Heart left ventricle (tissue), 16 donors: ENCODE results near the gene RBM20. TPM values are rescaled to one million over a fixed set of nuclear protein-coding genes. Genes with fewer than 3 reads are reported as not detected.
"Not testable (repeated sequence)": the region's sequence is repeated elsewhere in the genome, so short reads cannot be mapped to it uniquely, and the experiment has no call there.

Experiments
- ATAC-seq, 4 donors: fragments of 200-7000 bp; cut with Tn5 transposase; one replicate each; pipeline ENCODE4 v1.9.1; 2020 to 2022; ENCODE audit warnings: moderate library complexity in 4 of 4, mild to moderate bottlenecking in 3 of 4, moderate number of reproducible peaks in 1 of 4
- DNase-seq, 5 donors: peaks; one replicate each; pipeline ENCODE4 v3.0.0-alpha.2; 2020
- H3K27ac ChIP-seq, 12 donors: fragments of 200-600 bp; sonication (generic) in 4 of 12; one replicate each; pipeline versions ENCODE4 v1.5.0 to v1.8.0; 2016 to 2022; ENCODE audit warnings: mild to moderate bottlenecking in 2 of 12
- H3K27me3 ChIP-seq, 9 donors: fragments of 200-600 bp; sonication (generic) in 2 of 9; one replicate each; pipeline versions ENCODE4 v1.5.1 to v1.8.0; 2016 to 2022; ENCODE audit warnings: mild to moderate bottlenecking in 3 of 9
- H3K36me3 ChIP-seq, 9 donors: fragments of 200-600 bp; sonication (generic) in 2 of 9; one replicate each; pipeline versions ENCODE4 v1.5.0 to v1.8.0; 2018 to 2022; ENCODE audit warnings: mild to moderate bottlenecking in 2 of 9
- H3K4me1 ChIP-seq, 12 donors: fragments of 200-600 bp; sonication (generic) in 4 of 12; one replicate each; pipeline versions ENCODE4 v1.5.0 to v1.8.0; 2016 to 2022; ENCODE audit warnings: mild to moderate bottlenecking in 3 of 12
- H3K4me3 ChIP-seq, 12 donors: fragments of 200-600 bp; sonication (generic) in 4 of 12; one replicate each; pipeline versions ENCODE4 v1.5.0 to v1.8.0; 2017 to 2022; ENCODE audit warnings: mild to moderate bottlenecking in 9 of 12, moderate library complexity in 4 of 12
- H3K9me3 ChIP-seq, 12 donors: fragments of 200-600 bp; sonication (generic) in 4 of 12; one replicate each; pipeline versions ENCODE4 v1.5.0 to v1.8.0; 2016 to 2022; ENCODE audit warnings: mild to moderate bottlenecking in 1 of 12
- POLR2A ChIP-seq, 2 donors: fragments of 450-650 bp; IDR thresholded peaks; one replicate each; pipeline ENCODE4 v1.6.1; 2017; ENCODE audit warnings: antibody characterized with exemption in 2 of 2, mild to moderate bottlenecking in 2 of 2, moderate library complexity in 2 of 2
- WGBS, 4 donors: extraction: QIAGEN DNeasy Blood & Tissue Kit in 2 of 4; methylation state at CpG; one replicate each; pipeline versions ENCODE4 v1.1.5 to v1.1.7; 2013 to 2018; 5-methylcytosine and 5-hydroxymethylcytosine counted together
- intact Hi-C, 10 donors: fragments of 100-400 bp; cut with DNase I; formaldehyde crosslinking; loops; one replicate each; pipeline versions ENCODE4 v1.11.1 to v1.14.2; 2022
- polyA plus RNA-seq, 2 donors: library from polyadenylated mRNA; stranded (reverse); fragments of 200-250 nt; gene quantifications; one replicate each; pipeline ENCODE4 v1.2.3, GENCODE V29; 2013
- total RNA-seq, 9 donors: library from RNA; depleted of rRNA in 2 of 9; stranded (reverse); fragments of >200 nt in 2 of 9; fragmentation: NEBNext Ultra II Directional in 3 of 9; extraction: Animal tissue kit (Norgen Biotek cat#: 25700) in 3 of 9; gene quantifications; one replicate each; pipeline versions ENCODE4 v1.1.0 to v1.2.4, GENCODE V29; 2016 to 2023
- TF ChIP-seq, protein P1 (sequence below), 12 donors: fragments of 200-600 bp; sonication (generic) in 4 of 12; IDR thresholded peaks; one replicate each; pipeline versions ENCODE4 v1.5.0 to v1.8.0; 2018 to 2022; ENCODE audit warnings: antibody characterized with exemption in 12 of 12, mild to moderate bottlenecking in 5 of 12
- donor health status: ischemic (EF 13 %, LVEDD 7.1; RV severe dilation, severe dysfunction).
- donor health status: healthy with polysubstance abuse.
- donor health status: DM: no; HTN: yes; CAD: no.
- donor health status: DM: no; HTN: no; CAD: no.
- donor health status: ischemic (EF 25% LVEDD 6.9; RV normal size, moderate dysfunction).
- donor health status: ischemic (EF 25% LVEDD 5.7; RV mildly dilated, moderate dysfunction).
- donor health status: healthy.
- donor health status: DM: yes; HTN: yes; CAD: no.
- donor health status: ischemic (EF 35%, LVEDD 5.7; RV mildly dilated, moderate dysfunction).
- donor health status: nonischemic (EF 11% LVEDD 7.7; RV severe dilation, severe dysfunction).
- donor health status: DM: yes; HTN: yes; CAD: no.
- donor health status: PGD.
- donor health status: ischemic (EF 29% LVEDD 5.4; RV normal size, mild dysfunction).
- donor health status: nonischemic (EF 23%, LVEDD 6.1; RV moderate dilation, normal function).

Gene RBM20
- total and polyA plus RNA-seq, 11 donors = 29.9 to 152 (median 91.2) TPM

DNA sequence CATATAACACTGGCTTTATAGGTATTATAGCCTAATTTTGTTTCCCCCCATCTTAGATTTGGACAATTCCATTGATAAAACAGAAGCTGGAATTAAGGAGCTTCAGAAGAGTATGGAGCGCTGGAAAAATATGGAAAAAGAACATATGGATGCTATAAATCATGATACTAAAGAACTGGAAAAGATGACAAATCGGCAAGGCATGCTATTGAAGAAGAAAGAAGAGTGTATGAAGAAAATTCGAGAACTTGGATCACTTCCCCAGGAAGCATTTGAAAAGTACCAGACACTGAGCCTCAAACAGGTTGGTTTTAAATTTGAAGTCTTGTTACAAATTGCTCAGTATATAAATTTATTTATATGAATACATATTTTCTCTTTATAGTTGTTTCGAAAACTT, 42.6 kb upstream of the RBM20 start:
- H3K4me3 ChIP-seq = no peak overlapping the region
- no peak for DNase-seq
- H3K4me1 ChIP-seq = no peaks in the 10 kb centered on the region
- peaks cover 0 to 100% (median 89%) of the 10 kb centered on the region in 9 donors for H3K36me3 ChIP-seq
- intact Hi-C loops = loop anchor here in 2 of 10 donors (5.0 to 10.0 kb wide), 2 partner anchors 293 to 294 kb away; no protein-coding TSS in a partner anchor
- no peak for ATAC-seq
- H3K27me3 ChIP-seq = no peaks in the 10 kb centered on the region
- no peaks in the 10 kb centered on the region for H3K9me3 ChIP-seq
- WGBS, 4 donors = 88 to 94% (median 92%) methylated on average over 4 of the region's 4 CpGs
- H3K27ac ChIP-seq = no peak overlapping the region
- TF ChIP-seq, protein P1, sequence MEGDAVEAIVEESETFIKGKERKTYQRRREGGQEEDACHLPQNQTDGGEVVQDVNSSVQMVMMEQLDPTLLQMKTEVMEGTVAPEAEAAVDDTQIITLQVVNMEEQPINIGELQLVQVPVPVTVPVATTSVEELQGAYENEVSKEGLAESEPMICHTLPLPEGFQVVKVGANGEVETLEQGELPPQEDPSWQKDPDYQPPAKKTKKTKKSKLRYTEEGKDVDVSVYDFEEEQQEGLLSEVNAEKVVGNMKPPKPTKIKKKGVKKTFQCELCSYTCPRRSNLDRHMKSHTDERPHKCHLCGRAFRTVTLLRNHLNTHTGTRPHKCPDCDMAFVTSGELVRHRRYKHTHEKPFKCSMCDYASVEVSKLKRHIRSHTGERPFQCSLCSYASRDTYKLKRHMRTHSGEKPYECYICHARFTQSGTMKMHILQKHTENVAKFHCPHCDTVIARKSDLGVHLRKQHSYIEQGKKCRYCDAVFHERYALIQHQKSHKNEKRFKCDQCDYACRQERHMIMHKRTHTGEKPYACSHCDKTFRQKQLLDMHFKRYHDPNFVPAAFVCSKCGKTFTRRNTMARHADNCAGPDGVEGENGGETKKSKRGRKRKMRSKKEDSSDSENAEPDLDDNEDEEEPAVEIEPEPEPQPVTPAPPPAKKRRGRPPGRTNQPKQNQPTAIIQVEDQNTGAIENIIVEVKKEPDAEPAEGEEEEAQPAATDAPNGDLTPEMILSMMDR (IDR thresholded peaks at IDR 0.05) = no peak
- no peak for TF ChIP-seq POLR2A (IDR thresholded peaks at IDR 0.05)

DNA sequence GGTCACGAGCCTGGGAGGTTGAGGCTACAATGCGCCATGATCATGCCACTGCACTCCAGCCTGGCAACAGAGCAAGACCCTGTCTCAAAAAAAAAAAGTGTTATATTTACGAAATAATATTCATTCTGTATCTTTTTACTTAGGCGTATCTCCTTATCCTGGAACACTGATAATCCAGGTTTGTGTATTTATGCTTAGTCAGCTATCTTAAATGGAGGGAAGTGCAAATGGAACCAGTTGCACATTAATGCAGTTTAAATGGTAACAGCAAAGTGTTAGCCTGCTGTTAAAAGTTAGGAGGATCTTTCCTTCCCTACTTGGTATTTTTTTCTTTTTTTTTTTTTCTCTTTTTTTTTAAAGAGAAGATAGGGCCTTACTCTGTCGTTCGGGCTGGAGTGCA, 36.0 kb upstream of the RBM20 start:
- TF ChIP-seq, protein P1 (IDR thresholded peaks at IDR 0.05) = no peak
- no peak for TF ChIP-seq POLR2A (IDR thresholded peaks at IDR 0.05)

GRCh38 chr10:110609605-110610004, 34.5 kb upstream of the RBM20 start:
- intact Hi-C loops = loop anchor here in 9 of 10 donors (2.0 to 10.0 kb wide), 10 partner anchors 63 to 285 kb away; no protein-coding TSS in a partner anchor
- 16 to 21% (median 20%) methylated on average over 2 of the region's 2 CpGs for WGBS, 4 donors
- peak overlapping the region in 8 of 12 donors; percentile 18 to 69 (median 36) for H3K27ac ChIP-seq
- TF ChIP-seq, protein P1 (IDR thresholded peaks at IDR 0.05) = peak in 6 of 12 donors; percentile 6 to 38 (median 24)
- TF ChIP-seq POLR2A (IDR thresholded peaks at IDR 0.05) = no peak
- H3K36me3 ChIP-seq = peaks cover 0 to 24% (median 17%) of the 10 kb centered on the region in 9 donors
- H3K4me1 ChIP-seq = peaks cover 0 to 23% (median 0%) of the 10 kb centered on the region in 12 donors
- ATAC-seq (peak; percentile 85 to 89 (median 87)), DNase-seq (peak in 3 of 5 donors; percentile 28 to 59 (median 40))
- no peaks in the 10 kb centered on the region for H3K27me3 ChIP-seq
- no peaks in the 10 kb centered on the region for H3K9me3 ChIP-seq
- no peak overlapping the region for H3K4me3 ChIP-seq

More for the DNA sequence above, 36.0 kb upstream of the RBM20 start:
- 77 to 92% (median 85%) methylated on average over 6 of the region's 6 CpGs for WGBS, 4 donors
- peaks cover 0 to 17% (median 0%) of the 10 kb centered on the region in 12 donors for H3K4me1 ChIP-seq
- intact Hi-C loops = loop anchor here in 3 of 10 donors (2.0 to 10.0 kb wide), 3 partner anchors 69 to 287 kb away; no protein-coding TSS in a partner anchor
- no peak overlapping the region for H3K27ac ChIP-seq
- ATAC-seq (no peak), DNase-seq (no peak)
- H3K9me3 ChIP-seq = no peaks in the 10 kb centered on the region
- no peak overlapping the region for H3K4me3 ChIP-seq
- H3K36me3 ChIP-seq = peaks cover 0 to 39% (median 33%) of the 10 kb centered on the region in 9 donors
- no peaks in the 10 kb centered on the region for H3K27me3 ChIP-seq

- Histone ChIP-seq H3K27ac (peak overlapping the region in 8 of 12 donors; percentile 18 to 69 (median 36)), H3K4me3 (no peak overlapping the region), H3K27me3 (no peaks in the 10 kb centered on the region), H3K4me1 (peaks cover 0 to 27% (median 0%) of the 10 kb centered on the region in 12 donors), H3K36me3 (peaks cover 0 to 16% (median 10%) of the 10 kb centered on the region in 9 donors), H3K9me3 (no peaks in the 10 kb centered on the region)
- ATAC-seq = peak; percentile 35 to 72 (median 64)
- intact Hi-C loops = loop anchor here in 8 of 10 donors (2.0 to 10.0 kb wide), 9 partner anchors 62 to 284 kb away; no protein-coding TSS in a partner anchor
- TF ChIP-seq POLR2A (IDR thresholded peaks at IDR 0.05) = no peak
- TF ChIP-seq, protein P1 (IDR thresholded peaks at IDR 0.05) = peak; percentile 71 to 88 (median 80)
- 14 to 21% (median 16%) methylated on average over 3 of the region's 3 CpGs for WGBS, 4 donors
- peak in 2 of 5 donors; percentile 34 to 44 for DNase-seq
Observed at GRCh38 chr10:110610308-110610774, 33.8 kb upstream of the RBM20 start.

- not testable (repeated sequence) for H3K27me3 ChIP-seq, DNase-seq, ATAC-seq, H3K9me3 ChIP-seq, H3K4me3 ChIP-seq, H3K27ac ChIP-seq
- intact Hi-C loops = loop anchor here in 8 of 10 donors (2.0 to 10.0 kb wide), 9 partner anchors 62 to 284 kb away; no protein-coding TSS in a partner anchor
- WGBS, 4 donors = 56 to 78% (median 66%) methylated on average over 3 of the region's 3 CpGs
- peaks cover 0 to 12% (median 6%) of the 10 kb centered on the region in 9 donors for H3K36me3 ChIP-seq
- H3K4me1 ChIP-seq = peaks cover 0 to 27% (median 0%) of the 10 kb centered on the region in 12 donors
Observed at GRCh38 chr10:110610781-110611180, 33.4 kb upstream of the RBM20 start.
